Immature natural killer cell (primary cell): ENCODE measurements around the gene NCAM2. TPM values are rescaled to one million over a fixed set of nuclear protein-coding genes. Genes with fewer than 3 reads are reported as not detected.

Experiments used
- DNase-seq, 3 donors: peaks; one replicate each; pipeline ENCODE4 v3.0.0; 2022; ENCODE audit warnings: mixed read lengths in 1 of 3
- H3K27ac Mint-ChIP-seq, 6 donors: one replicate each; pipeline ENCODE4 v1.8.0; 2020; ENCODE audit warnings: mixed read lengths in 6 of 6, mild to moderate bottlenecking in 5 of 6, inconsistent platforms in 4 of 6, moderate library complexity in 3 of 6
- H3K27me3 Mint-ChIP-seq, 3 donors: one replicate each; pipeline ENCODE4 v1.8.0; 2020 to 2021; ENCODE audit warnings: low read depth in 3 of 3, mild to moderate bottlenecking in 3 of 3, mixed read lengths in 3 of 3, moderate library complexity in 3 of 3, inconsistent platforms in 1 of 3
- H3K36me3 Mint-ChIP-seq, 3 donors: one replicate each; pipeline ENCODE4 v1.8.0; 2020; ENCODE audit warnings: mixed read lengths in 3 of 3, inconsistent platforms in 2 of 3, mild to moderate bottlenecking in 2 of 3
- H3K4me1 Mint-ChIP-seq, 2 donors: one replicate each; pipeline ENCODE4 v1.8.0; 2020; ENCODE audit warnings: inconsistent platforms in 2 of 2, mild to moderate bottlenecking in 2 of 2, mixed read lengths in 2 of 2, moderate library complexity in 1 of 2
- H3K4me3 Mint-ChIP-seq, 5 donors: one replicate each; pipeline ENCODE4 v1.8.0; 2020; ENCODE audit warnings: mild to moderate bottlenecking in 5 of 5, mixed read lengths in 5 of 5, inconsistent platforms in 3 of 5, moderate library complexity in 3 of 5
- H3K9me3 Mint-ChIP-seq, 6 donors: one replicate each; pipeline ENCODE4 v1.8.0; 2020; ENCODE audit warnings: mild to moderate bottlenecking in 6 of 6, mixed read lengths in 6 of 6, inconsistent platforms in 4 of 6, moderate library complexity in 3 of 6
- polyA plus RNA-seq, 3 donors: library from polyadenylated mRNA; unstranded; fragments of 300-500 nt; fragmentation: Illumina TruSeq; gene quantifications; one replicate each; pipeline ENCODE4 v1.2.3, GENCODE V29; 2021

Gene NCAM2
- polyA plus RNA-seq, 3 donors from 2014 or later = 0.55 TPM; not detected in 2

- DNase-seq = no peak
- Mint-ChIP-seq H3K4me3 (no peak overlapping the region), H3K36me3 (no peaks in the 10 kb centered on the region), H3K4me1 (no peaks in the 10 kb centered on the region), H3K9me3 (peaks cover 5 to 15% (median 11%) of the 10 kb centered on the region in 6 donors), H3K27ac (no peak overlapping the region), H3K27me3 (peaks cover 0 to 1% (median 0%) of the 10 kb centered on the region in 3 donors)
Measured at GRCh38 chr21:21297211-21297610, 299.0 kb downstream of the NCAM2 start.

- Mint-ChIP-seq H3K36me3 (no peaks in the 10 kb centered on the region), H3K27me3 (peaks cover 0 to 1% (median 0%) of the 10 kb centered on the region in 3 donors), H3K27ac (no peak overlapping the region), H3K4me1 (no peaks in the 10 kb centered on the region), H3K9me3 (peaks cover 0 to 9% (median 5%) of the 10 kb centered on the region in 6 donors), H3K4me3 (no peak overlapping the region)
- no peak for DNase-seq
Measured at GRCh38 chr21:21301013-21301412, 302.8 kb downstream of the NCAM2 start.

- H3K27me3 Mint-ChIP-seq = no peaks in the 10 kb centered on the region
- no peak overlapping the region for H3K27ac Mint-ChIP-seq
- H3K9me3 Mint-ChIP-seq = peaks cover 4 to 34% (median 12%) of the 10 kb centered on the region in 6 donors
- no peaks in the 10 kb centered on the region for H3K36me3 Mint-ChIP-seq
- DNase-seq = no peak
- H3K4me1 Mint-ChIP-seq = no peaks in the 10 kb centered on the region
- no peak overlapping the region for H3K4me3 Mint-ChIP-seq
Measured at GRCh38 chr21:21309510-21309909, 311.3 kb downstream of the NCAM2 start.

GRCh38 chr21:21324297-21324696 lies 326.1 kb downstream of the NCAM2 start:
- no peak overlapping the region for H3K4me3 Mint-ChIP-seq
- no peaks in the 10 kb centered on the region for H3K36me3 Mint-ChIP-seq
- H3K27me3 Mint-ChIP-seq = peaks cover 0 to 2% (median 0%) of the 10 kb centered on the region in 3 donors
- peaks cover 6 to 28% (median 13%) of the 10 kb centered on the region in 6 donors for H3K9me3 Mint-ChIP-seq
- DNase-seq = no peak
- no peaks in the 10 kb centered on the region for H3K4me1 Mint-ChIP-seq
- H3K27ac Mint-ChIP-seq = no peak overlapping the region

- Mint-ChIP-seq H3K27ac (no peak overlapping the region), H3K36me3 (no peaks in the 10 kb centered on the region), H3K4me1 (no peaks in the 10 kb centered on the region), H3K4me3 (no peak overlapping the region), H3K9me3 (peaks cover 2 to 15% (median 5%) of the 10 kb centered on the region in 6 donors), H3K27me3 (peaks cover 0 to 3% (median 2%) of the 10 kb centered on the region in 3 donors)
- DNase-seq = no peak
Measured at GRCh38 chr21:21332492-21332891, 334.3 kb downstream of the NCAM2 start.

GRCh38 chr21:21341041-21341440 lies 342.8 kb downstream of the NCAM2 start:
- DNase-seq = no peak
- H3K9me3 Mint-ChIP-seq = peaks cover 7 to 27% (median 21%) of the 10 kb centered on the region in 6 donors
- H3K27ac Mint-ChIP-seq = no peak overlapping the region
- no peak overlapping the region for H3K4me3 Mint-ChIP-seq
- no peaks in the 10 kb centered on the region for H3K36me3 Mint-ChIP-seq
- H3K4me1 Mint-ChIP-seq = no peaks in the 10 kb centered on the region
- H3K27me3 Mint-ChIP-seq = peaks cover 0 to 2% (median 1%) of the 10 kb centered on the region in 3 donors

- no peak overlapping the region for H3K27ac Mint-ChIP-seq
- H3K27me3 Mint-ChIP-seq = peaks cover 0 to 2% (median 1%) of the 10 kb centered on the region in 3 donors
- no peak for DNase-seq
- no peak overlapping the region for H3K4me3 Mint-ChIP-seq
- H3K9me3 Mint-ChIP-seq = peaks cover 8 to 40% (median 28%) of the 10 kb centered on the region in 6 donors
- no peaks in the 10 kb centered on the region for H3K36me3 Mint-ChIP-seq
- H3K4me1 Mint-ChIP-seq = no peaks in the 10 kb centered on the region
Measured at GRCh38 chr21:21345296-21345695, 347.1 kb downstream of the NCAM2 start.

GRCh38 chr21:21345872-21346271 lies 347.7 kb downstream of the NCAM2 start:
- no peaks in the 10 kb centered on the region for H3K4me1 Mint-ChIP-seq

GRCh38 chr21:21366277-21366676 lies 368.1 kb downstream of the NCAM2 start:
- Mint-ChIP-seq H3K9me3 (peaks cover 3 to 13% (median 7%) of the 10 kb centered on the region in 6 donors), H3K27ac (no peak overlapping the region)
- DNase-seq = no peak

More at GRCh38 chr21:21345872-21346271, 347.7 kb downstream of the NCAM2 start:
- DNase-seq = no peak
- peaks cover 10 to 40% (median 30%) of the 10 kb centered on the region in 6 donors for H3K9me3 Mint-ChIP-seq
- H3K27me3 Mint-ChIP-seq = peaks cover 0 to 2% (median 1%) of the 10 kb centered on the region in 3 donors
- no peak overlapping the region for H3K27ac Mint-ChIP-seq
- no peaks in the 10 kb centered on the region for H3K36me3 Mint-ChIP-seq
- no peak overlapping the region for H3K4me3 Mint-ChIP-seq

GRCh38 chr21:21367583-21367982 lies 369.4 kb downstream of the NCAM2 start:
- no peak overlapping the region for H3K4me3 Mint-ChIP-seq
- H3K36me3 Mint-ChIP-seq = no peaks in the 10 kb centered on the region
- H3K27ac Mint-ChIP-seq = no peak overlapping the region
- H3K4me1 Mint-ChIP-seq = no peaks in the 10 kb centered on the region
- H3K27me3 Mint-ChIP-seq = peaks cover 0 to 2% (median 0%) of the 10 kb centered on the region in 3 donors
- peaks cover 3 to 13% (median 6%) of the 10 kb centered on the region in 6 donors for H3K9me3 Mint-ChIP-seq
- no peak for DNase-seq

More at GRCh38 chr21:21366277-21366676, 368.1 kb downstream of the NCAM2 start:
- Mint-ChIP-seq H3K4me1 (no peaks in the 10 kb centered on the region), H3K27me3 (peaks cover 0 to 2% (median 0%) of the 10 kb centered on the region in 3 donors), H3K4me3 (no peak overlapping the region), H3K36me3 (no peaks in the 10 kb centered on the region)

- no peaks in the 10 kb centered on the region for H3K4me1 Mint-ChIP-seq
- H3K9me3 Mint-ChIP-seq = peaks cover 0 to 8% (median 3%) of the 10 kb centered on the region in 6 donors
- H3K27ac Mint-ChIP-seq = no peak overlapping the region
- H3K4me3 Mint-ChIP-seq = no peak overlapping the region
- no peaks in the 10 kb centered on the region for H3K36me3 Mint-ChIP-seq
- no peaks in the 10 kb centered on the region for H3K27me3 Mint-ChIP-seq
- DNase-seq = no peak
Measured at GRCh38 chr21:21373969-21374368, 375.8 kb downstream of the NCAM2 start.

- no peaks in the 10 kb centered on the region for H3K4me1 Mint-ChIP-seq
- no peaks in the 10 kb centered on the region for H3K36me3 Mint-ChIP-seq
- H3K27me3 Mint-ChIP-seq = no peaks in the 10 kb centered on the region
- H3K27ac Mint-ChIP-seq = no peak overlapping the region
- no peak for DNase-seq
- H3K4me3 Mint-ChIP-seq = no peak overlapping the region
- H3K9me3 Mint-ChIP-seq = peaks cover 4 to 29% (median 14%) of the 10 kb centered on the region in 6 donors
Measured at GRCh38 chr21:21383126-21383525, 384.9 kb downstream of the NCAM2 start.

- H3K9me3 Mint-ChIP-seq = peaks cover 2 to 34% (median 15%) of the 10 kb centered on the region in 6 donors
- no peaks in the 10 kb centered on the region for H3K4me1 Mint-ChIP-seq
- no peak overlapping the region for H3K27ac Mint-ChIP-seq
- no peaks in the 10 kb centered on the region for H3K27me3 Mint-ChIP-seq
- DNase-seq = no peak
- no peak overlapping the region for H3K4me3 Mint-ChIP-seq
- H3K36me3 Mint-ChIP-seq = no peaks in the 10 kb centered on the region
Measured at GRCh38 chr21:21384977-21385376, 386.8 kb downstream of the NCAM2 start.

- H3K4me3 Mint-ChIP-seq = no peak overlapping the region
- H3K27ac Mint-ChIP-seq = no peak overlapping the region
- H3K4me1 Mint-ChIP-seq = no peaks in the 10 kb centered on the region
- H3K9me3 Mint-ChIP-seq = peaks cover 3 to 30% (median 17%) of the 10 kb centered on the region in 6 donors
- no peak for DNase-seq
- no peaks in the 10 kb centered on the region for H3K36me3 Mint-ChIP-seq
- H3K27me3 Mint-ChIP-seq = no peaks in the 10 kb centered on the region
Measured at GRCh38 chr21:21385404-21385803, 387.2 kb downstream of the NCAM2 start.

GRCh38 chr21:21387916-21388315 lies 389.7 kb downstream of the NCAM2 start:
- Mint-ChIP-seq H3K27me3 (no peaks in the 10 kb centered on the region), H3K27ac (no peak overlapping the region), H3K36me3 (no peaks in the 10 kb centered on the region), H3K9me3 (peaks cover 3 to 26% (median 9%) of the 10 kb centered on the region in 6 donors), H3K4me1 (no peaks in the 10 kb centered on the region), H3K4me3 (no peak overlapping the region)
- no peak for DNase-seq
